Activated CD8-positive, alpha-beta memory T cell treated with anti-CD3 and anti-CD28 coated beads, Interleukin-2, amount 50 U/mL, for 24 hours (primary cell): Measurements from ENCODE around the gene MLH3.
A peak's percentile ranks its signal among the peaks of the same experiment; 100 is the strongest.

Experiments
- DNase-seq: peaks from one replicate; pipeline ENCODE4 v3.0.0-alpha.2; 2020; ENCODE audit errors: extremely low read depth

Gene MLH3

DNA sequence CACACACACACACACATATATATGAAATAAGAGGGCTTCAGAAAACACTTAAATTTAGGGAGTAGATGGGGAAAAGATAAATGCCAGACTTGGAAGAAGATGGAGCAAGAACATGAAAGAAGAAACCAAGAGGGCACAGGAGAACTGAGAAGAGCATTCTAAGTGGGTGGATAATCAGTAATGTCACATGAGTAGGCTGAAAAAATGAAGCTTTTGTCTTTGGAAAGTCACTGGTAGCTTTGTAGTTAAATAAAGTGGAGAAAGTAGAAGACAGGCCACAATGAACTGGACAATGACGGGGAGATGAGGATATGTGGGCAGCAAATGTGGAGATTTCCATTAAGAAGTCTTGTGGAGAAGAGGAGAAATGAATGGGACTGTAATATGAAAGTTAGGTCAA lies 15.9 kb upstream of the MLH3 start:
- no peak for DNase-seq

DNA sequence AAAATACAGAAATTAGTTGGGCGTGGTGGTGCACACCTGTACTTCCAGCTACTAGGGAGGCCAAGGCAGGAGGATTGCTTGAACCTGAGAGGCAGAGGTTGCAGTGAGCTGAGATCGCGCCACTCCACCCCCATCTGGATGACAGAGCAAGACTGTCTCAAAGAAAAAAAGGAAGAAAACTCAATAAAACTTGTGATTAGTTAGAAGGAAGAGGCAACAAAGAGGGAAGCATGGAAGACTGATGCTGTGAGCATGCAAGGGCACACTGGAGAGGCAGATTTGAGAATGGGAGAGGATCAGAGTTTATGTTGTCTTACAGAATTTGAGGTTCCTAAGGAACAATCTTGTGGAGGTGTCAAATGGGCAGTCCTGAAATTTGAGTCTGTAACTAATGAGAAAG lies 15.4 kb upstream of the MLH3 start:
- no peak for DNase-seq

DNA sequence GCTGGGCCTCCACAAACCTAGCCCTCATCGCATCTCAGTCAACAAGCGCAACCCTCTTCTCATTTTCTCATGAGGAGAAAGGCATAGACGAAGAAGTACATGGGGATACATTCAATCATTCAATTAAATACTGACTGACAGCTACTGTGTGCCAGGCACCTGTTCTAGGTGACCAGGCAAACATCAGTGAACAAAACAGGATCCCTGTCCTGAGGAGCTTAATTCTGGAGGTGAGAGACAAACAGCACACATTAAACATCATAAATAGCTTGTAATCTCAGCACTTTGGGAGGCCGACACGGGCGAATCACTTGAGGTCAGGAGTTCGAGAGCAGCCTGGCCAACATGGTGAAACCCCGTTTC lies 12.9 kb upstream of the MLH3 start:
- DNase-seq: no peak

DNA sequence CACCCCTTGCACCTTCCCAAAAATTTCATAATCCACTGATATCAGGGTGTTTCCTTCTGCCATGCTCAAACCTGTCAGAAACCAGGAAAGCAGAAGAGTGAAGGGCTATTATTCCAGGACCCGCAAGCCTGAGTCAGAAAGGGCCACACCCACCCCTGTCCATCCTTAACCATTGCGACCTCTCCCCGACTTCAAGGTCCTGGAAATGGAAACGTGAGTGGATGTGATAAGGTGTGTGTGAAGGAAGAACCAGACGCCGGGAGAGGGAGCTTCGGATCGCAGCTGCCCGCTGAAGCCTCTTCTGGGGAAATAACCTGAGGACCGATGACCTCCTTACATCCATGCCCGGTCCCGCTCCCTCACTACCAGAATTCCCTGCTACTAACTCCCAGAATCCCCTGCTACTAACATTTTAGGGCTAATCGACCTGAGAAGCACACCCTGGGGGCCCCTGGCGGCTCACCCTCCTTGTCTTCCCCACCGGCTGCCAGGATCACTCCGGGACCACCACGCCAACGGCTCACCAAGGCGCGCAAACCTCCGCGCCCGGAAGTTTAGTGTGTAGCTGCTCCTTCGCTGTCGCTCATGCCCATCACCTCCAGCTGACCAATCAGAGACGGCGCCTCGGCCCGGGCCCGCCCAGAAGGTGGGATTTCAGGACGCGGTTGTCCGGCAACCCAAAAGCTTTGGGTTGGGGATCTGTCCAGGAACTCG lies 12.4 kb upstream of the MLH3 start, which contains the start of gene ACYP1:
TSS of gene ACYP1 (minus strand) at position 534 of the 714 bp plus-strand sequence. CDS start at position 63, 471 bp downstream.
- peak; percentile 76 for DNase-seq

DNA sequence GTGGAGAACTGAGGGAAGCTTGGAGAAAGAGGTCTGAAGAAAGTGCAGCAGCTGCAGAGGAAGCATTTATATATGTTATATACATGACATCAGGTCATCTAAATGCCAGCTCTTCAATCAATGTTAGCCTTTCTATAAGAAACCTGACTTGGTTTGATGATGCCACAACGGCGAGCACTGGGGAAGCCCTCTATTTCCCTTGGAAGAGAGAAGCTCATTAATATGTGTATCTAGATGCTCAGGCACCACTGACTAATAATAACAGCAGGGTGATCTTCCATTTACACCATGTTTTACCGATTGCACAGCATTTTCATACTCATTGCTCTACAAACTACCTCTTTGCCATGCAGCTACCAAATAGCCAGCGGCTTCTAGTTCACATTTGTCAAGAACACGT lies 11.7 kb upstream of the MLH3 start:
- no peak for DNase-seq

DNA sequence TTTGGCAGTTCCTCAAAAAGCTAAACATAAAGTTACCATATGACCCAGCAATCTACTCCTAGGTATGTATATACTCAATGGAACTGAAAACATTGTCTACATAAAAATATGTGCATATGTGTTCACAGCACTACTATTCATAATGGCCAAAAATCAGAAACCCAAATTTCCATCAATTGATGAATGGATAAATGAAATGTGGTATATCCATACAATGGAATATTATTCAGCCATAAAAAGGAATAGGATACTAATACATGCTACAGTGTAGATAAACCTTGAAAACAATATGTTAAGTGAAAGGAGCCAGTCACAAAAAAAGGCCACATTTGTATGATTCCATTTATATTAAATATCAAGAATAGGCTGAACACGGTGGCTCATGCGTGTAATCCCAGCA lies 9.2 kb upstream of the MLH3 start:
- DNase-seq: no peak

DNA sequence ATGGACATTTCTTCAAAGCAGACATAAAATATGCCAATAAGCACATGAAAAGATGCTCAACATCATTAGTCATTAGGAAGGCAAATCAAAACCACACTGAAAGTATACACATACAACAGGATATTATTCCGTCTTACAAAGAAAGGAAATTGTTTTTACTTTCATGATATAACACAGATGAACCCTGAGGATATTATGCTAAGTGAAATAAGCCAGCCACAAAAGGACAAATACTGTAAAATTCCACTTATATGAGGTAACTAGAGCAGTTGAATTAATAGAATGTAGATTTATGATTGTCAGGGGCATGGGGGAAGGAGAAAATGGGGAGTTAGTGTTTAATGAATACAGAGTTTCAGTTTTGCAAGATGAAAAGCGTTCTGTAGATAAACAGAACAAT lies 8.4 kb upstream of the MLH3 start:
- DNase-seq: no peak

DNA sequence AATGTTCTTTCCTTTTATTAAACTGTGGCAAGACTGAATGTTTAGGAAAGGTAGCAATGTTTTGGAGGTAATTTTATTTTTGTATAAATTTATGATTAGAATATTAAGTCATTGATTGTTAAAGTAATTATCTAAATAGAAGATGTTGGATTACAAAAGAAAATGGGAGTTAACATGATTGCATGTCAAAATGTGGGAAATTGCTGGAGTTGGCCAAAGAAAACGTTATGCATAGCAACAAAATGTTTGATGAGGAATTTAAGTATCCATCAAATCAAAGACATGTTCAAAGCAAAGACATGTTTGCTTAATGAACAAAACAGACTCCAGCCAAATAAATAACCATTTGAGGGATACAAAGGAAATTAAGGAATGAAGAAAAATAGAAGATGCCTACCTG lies 3.2 kb upstream of the MLH3 start:
- DNase-seq: no peak

DNA sequence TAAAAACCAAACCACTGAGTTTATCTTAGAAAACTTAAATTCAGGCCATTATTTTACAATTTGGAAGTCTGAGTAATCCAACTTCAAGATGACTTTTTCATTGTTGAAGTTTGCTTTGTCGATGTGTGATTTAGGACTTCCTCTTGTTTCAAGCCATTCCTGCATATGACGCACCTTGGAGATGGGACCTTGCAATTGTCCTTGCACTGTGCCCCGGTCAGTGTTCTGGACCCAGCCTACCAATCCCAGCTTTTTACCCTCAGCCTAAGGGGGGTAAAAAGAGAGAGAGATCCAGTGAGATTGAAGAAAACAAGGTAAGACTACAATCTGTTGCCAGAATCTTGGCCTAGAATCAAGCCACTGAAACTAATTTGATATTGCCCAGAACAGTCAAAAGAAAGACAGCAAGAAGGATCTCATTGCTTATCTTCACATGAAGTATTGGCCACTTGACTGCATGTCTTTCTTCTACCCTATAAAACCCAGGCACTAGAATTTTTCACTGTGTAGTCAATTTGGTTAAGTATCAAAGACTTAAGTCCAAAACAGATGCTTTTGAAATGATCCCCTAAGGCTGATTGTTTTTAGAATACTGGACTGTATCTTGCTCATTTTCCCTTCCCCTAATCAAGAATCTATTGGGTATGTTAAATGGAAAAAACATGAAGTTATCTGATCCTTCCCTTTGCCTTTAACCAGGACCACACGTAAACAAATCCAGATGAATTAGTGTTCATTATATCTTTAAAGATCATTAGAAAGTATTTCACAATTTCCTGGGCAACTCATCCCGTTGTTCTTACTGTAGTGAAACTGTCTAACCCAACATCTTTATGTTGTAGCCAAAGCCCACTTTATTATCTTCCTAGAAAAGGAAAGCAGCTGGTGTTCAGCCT lies 2.4 kb upstream of the MLH3 start:
- DNase-seq: no peak

DNA sequence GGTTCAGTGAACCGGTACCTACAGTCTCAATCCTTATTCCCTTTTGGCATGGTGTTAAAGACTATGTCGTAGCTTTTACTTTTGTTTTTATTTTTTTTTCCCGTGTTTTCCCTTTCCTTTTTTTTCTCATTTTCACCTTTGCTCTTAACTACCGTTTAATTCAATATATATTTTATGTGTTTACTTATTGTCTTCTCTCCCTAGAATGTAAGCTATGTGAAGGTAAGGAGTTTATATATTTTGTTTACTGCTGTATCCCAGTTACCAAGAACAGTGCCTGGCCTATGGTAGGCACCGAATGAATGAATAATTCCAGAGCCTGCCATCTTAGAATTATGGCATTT lies 261 bp upstream of the MLH3 start:
- DNase-seq: no peak

DNA sequence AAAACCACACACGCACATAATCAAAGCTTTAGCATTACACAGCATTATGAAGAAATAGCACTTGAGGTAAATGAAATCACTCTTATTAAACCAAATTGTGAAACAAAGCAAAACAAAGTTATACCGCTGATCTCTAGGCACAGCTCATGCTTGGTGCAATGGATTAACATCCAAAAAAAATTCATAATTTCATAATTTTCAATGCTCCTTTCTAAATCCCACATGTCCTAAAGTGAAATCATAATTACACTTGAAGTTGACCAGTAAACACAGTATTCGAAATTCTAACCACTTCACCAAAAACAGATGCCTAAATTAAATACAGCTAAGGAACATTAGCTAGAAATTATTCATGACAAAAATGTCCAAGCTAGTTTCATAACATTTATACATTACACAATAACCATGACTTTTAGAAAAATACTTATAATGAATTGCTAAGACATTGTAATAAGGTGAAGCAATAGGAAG lies 1.5 kb downstream of the MLH3 start:
- DNase-seq: no peak

DNA sequence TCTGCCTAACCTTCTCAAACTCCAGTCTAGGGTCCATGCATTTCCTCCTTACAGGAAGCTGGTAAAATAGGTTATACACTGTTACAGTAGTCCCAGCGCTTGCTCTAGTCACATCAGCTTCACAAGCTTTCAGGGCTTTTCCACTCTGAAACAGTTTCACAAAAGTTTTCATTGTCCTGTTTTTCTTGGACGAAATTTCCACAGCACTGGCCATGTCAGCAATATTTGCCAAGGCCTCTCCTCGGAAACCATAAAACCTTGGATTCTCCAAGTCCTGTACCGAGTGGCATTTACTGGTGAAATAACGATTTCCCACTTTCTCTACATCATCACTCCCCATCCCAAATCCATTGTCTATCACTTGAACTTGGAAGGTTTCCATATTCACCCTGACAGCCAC lies 2.1 kb downstream of the MLH3 start:
- no peak for DNase-seq

DNA sequence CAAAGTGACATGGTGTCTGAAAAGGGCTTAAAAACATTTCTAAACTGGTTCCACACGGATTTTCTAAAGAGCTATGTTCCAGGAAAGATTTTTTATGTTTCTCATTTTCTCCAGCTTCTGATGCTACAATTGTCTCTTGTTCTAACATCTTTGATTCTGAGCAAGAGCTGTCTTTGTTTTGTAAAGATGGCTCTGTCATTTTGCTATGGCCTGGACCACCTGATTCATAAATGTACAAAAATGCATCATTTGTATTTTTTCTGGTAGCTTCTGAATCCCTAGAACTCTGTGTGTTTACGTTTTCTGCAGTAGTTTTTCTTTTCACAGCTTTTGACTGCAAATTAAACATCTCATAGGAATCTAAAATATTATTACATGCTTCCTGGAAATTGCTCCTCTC lies 3.2 kb downstream of the MLH3 start:
- no peak for DNase-seq

DNA sequence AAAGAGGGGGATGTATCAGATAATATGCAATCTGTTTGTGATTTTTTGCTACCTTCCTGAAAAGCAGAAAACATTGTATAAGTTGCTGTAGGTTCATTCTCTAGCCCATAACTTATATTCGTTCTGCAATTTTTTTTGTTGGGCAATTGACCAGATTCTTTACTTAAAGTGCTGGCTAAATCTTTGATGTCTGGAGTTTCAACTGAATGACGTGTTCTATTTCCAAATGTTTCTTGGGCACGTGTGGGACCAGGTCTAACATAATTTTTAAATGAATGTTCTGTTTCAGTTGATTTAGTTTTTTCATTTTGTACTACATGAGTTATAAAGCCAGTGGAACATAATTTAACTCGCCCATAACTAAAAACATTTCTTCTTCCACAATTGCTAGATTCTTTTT lies 3.8 kb downstream of the MLH3 start:
- no peak for DNase-seq

DNA sequence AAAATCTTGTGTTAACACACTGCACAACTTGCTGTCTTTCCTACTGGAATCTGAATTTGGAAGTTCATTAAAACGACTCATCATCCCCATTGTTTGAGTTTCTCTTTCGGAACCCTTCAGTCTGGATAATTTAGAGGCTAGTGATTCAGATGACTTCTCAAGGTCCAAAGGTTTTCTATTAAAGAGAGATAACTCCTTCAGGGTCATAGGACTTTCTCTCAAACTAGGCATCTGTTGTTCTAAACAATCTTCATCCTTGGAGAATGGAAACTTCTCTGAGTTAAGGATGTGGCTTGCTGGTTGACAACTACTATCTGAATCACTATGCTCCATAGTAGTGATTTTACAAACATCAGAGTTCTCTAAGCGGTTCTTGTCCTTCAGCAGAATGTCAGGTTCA lies 4.4 kb downstream of the MLH3 start:
- DNase-seq: no peak

DNA sequence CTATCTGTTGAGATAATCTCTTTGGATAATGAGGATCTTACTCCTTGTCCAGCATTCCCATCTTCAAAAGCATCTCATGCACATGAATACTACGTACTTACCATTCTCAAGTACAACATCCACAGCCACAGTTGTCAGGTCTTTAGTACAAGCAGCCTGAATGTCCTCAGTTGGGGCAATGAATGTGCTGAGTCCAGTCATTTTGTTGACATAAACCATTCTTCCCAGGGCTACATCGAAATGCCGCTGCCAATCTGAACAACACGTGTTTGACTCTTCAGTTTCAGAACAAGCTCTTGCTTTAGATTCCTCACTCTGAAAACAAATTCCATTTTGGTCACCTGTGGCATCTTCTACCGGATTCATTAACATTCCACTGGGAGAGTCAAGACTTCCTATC lies 5.0 kb downstream of the MLH3 start:
- DNase-seq: no peak

DNA sequence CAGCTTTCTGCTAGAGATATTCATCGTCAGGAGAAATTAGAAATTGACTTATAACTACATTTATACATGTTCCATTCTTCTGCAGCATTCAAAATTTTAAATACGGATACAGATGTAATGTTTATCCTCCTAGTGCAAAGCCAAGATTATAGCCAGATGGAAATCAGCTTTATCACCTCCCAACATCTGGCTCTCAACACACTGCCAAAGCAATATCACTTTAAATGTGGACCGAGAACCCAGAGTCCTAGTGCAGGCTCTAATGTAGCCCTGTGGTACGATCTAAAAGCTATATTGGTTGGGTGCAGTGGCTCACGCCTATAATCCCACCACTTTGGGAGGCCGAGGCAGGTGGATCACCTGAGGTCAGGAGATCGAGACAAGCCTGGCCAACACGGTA lies 6.5 kb downstream of the MLH3 start:
- DNase-seq: no peak

DNA sequence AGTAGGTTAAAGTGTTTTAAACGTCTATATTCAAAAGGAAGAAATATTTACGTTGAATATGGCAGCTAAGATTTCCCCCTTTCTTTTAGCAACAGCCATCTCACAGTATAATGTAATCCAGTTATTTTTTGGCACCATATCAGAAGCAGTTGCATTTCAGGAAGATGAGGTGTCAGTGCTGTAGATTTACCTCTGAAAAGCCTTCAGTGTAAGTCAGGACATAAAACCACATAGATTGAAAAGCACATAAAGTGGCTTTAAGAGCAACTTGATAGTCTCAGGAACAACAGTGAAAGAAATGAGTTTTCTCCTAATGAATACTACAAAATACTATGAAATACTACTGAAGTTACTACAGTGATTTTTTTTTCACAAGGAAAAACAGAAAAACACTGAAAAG lies 6.9 kb downstream of the MLH3 start:
- no peak for DNase-seq

DNA sequence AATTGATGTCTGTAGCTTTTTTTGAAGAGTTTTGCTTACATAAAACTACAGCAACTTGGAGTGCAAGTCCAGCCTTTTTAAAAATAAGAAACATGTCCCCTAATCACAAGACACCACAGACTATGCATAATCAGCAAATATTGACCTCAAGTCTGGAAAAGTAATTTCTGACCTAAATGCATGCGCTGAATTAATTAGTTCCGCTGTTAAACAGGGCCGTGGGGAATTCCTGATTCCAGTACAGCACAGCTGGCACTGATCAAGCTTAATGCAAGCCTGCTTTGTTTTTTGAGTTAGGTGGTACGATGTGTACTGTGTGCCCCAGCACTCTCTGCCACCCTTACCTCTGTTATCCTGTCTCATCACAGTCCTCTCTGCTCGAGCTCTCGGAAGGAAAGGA lies 9.2 kb downstream of the MLH3 start:
- DNase-seq: no peak

DNA sequence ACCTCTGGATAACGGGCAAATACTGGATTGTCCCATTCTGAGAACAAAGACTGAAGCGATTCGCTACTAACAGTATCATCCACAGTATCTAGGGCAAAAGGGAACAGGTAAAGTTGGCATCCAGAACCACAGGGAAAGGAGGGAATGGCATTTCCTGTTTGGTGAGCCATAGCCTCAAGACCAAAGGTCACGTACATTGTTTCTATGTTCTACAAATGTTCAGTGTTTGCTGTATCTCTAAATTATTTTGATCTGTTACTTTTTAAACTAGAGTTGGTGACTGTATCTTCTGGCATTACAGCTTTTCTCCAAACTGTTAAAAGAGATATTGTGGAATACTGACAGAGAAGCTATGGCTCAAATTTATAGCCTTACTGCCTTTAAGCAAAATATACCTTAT lies 9.7 kb downstream of the MLH3 start:
- DNase-seq: no peak

DNA sequence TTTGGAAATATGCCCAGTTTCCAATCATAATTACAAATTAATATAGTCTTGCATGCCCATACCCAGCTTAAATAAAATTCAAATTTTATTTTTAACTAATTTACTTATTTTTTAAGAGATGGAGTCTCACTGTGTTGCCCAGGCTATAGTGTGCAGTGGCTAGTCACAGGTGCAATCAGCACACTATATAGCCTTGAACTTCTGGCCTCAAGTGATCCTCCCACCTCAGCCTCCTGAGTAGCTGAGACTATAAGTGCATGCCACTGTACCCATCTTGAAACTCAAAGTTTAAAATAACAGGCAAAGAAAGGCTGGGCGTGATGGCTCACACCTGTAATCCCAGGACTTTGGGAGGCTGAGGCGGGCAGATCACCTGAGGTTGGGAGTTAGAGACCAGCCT lies 10.3 kb downstream of the MLH3 start:
- no peak for DNase-seq

DNA sequence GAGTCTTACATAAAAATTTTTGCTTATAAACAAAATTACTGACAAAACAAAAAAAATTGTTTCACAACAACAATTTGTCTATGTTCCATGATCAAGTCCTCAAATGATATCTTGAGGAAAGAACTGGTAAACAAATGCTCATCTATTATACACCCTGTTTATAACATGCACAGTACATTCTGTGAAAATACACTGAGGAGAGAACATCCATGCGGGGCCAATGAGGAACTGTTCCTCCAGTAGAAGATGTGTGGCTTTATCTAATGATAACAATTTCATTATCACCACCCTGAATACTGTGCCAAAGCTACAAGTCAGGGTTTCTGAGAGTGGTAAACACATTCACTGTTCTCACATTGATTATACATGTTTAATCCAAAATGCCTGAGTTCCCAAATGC lies 10.8 kb downstream of the MLH3 start:
- no peak for DNase-seq

DNA sequence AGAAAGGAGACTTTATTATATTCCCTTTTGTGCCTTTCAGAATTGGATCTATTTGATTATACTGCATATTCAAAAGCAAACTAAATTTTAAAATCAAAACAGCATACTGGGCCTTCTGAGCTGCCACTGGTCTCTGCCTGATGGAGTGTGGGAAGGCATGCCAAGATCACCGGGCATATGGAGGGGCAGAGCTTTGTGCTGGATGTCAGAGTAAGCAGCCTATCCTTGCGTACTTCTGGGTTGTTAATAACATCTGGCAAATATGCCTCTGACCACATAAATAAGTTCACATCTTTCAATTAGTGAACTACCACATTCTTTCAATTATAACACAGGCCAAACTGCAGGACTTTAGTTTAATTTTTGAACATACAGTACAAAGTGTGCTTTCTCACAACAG lies 18.3 kb downstream of the MLH3 start:
- DNase-seq: no peak
